OCI-LY1 (cell line): ENCODE results near the gene CXCL12.

Experiments
- EZH2 ChIP-seq: fragments of 200-600 bp; sonication (generic), shearing (Covaris generic); IDR thresholded peaks from 2 replicates; pipeline ENCODE4 v1.8.0; 2017; ENCODE audit warnings: borderline replicate concordance, mixed run types, mild to moderate bottlenecking, antibody characterized with exemption, low read length, moderate library complexity, mixed read lengths
- TF ChIP-seq, protein P1 (sequence below): fragments of 200-600 bp; sonication (generic), shearing (Covaris generic); IDR thresholded peaks from 2 replicates; pipeline ENCODE4 v1.5.1; 2017; ENCODE audit warnings: mild to moderate bottlenecking, antibody characterized with exemption, low read length, moderate library complexity, mixed read lengths

- TF ChIP-seq, protein P1, sequence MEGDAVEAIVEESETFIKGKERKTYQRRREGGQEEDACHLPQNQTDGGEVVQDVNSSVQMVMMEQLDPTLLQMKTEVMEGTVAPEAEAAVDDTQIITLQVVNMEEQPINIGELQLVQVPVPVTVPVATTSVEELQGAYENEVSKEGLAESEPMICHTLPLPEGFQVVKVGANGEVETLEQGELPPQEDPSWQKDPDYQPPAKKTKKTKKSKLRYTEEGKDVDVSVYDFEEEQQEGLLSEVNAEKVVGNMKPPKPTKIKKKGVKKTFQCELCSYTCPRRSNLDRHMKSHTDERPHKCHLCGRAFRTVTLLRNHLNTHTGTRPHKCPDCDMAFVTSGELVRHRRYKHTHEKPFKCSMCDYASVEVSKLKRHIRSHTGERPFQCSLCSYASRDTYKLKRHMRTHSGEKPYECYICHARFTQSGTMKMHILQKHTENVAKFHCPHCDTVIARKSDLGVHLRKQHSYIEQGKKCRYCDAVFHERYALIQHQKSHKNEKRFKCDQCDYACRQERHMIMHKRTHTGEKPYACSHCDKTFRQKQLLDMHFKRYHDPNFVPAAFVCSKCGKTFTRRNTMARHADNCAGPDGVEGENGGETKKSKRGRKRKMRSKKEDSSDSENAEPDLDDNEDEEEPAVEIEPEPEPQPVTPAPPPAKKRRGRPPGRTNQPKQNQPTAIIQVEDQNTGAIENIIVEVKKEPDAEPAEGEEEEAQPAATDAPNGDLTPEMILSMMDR: no peak
- no peak for TF ChIP-seq EZH2
Measured at GRCh38 chr10:44347609-44348400, 37.1 kb downstream of the CXCL12 start.
